ENCODE data around the gene RNF213. TPM values are rescaled to one million over a fixed set of nuclear protein-coding genes. Genes with fewer than 3 reads are reported as not detected.
A peak's percentile ranks its signal among the peaks of the same experiment; 100 is the strongest.

The RNF213 gene
- total and polyA plus RNA-seq, 10 of the 15 experiments (the other 5 are each of a cell fraction or from before 2014, with no cell fraction given), result 18.6 to 145 (median 65.8) TPM

DNA sequence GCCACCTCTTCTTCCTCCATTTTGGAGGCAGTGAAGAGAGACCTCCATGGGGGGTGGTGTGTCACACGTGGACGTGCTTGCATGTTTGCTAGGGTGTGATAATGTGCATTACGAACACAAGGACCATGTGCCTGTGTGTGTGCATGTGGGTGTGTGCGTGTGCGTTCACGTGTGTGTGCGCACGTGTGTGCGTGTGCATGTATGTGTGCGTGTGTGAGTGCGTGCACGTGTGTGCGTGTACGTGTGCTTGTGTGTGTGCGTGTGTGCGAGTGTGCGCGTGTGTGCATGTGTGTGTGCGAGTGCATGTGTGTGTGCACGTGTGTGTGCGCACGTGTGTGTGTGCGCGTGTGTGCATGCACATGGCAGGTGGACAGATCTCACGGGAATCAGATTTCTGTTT is 29.5 kb downstream of the RNF213 start (continued):
- TF ChIP-seq SREBF1 (IDR thresholded peaks at IDR 0.05; ENCODE audit: low read length) (no peak), NR2F1 (conservative IDR thresholded peaks at IDR 0.05) (no peak), TCF3 (IDR thresholded peaks at IDR 0.05; ENCODE audit: borderline replicate concordance, insufficient read depth, low read depth, low read length) (peak; percentile 95)

- FAIRE-seq (no peak), DNase-seq (ENCODE audit: low read depth, low spot score) (no peak), ATAC-seq (no peak)
- Histone ChIP-seq H3K4me1 (ENCODE audit: control insufficient read depth, insufficient read depth, low read length) (no peaks in the 10 kb centered on the region), H3K27ac (ENCODE audit: control insufficient read depth, insufficient read depth) (no peak overlapping the region), H3K79me2 (ENCODE audit: control insufficient read depth, insufficient read depth, low read length) (no peaks in the 10 kb centered on the region), H3K9me3 (replicated peaks; ENCODE audit: control insufficient read depth, insufficient read depth, low read length) (no peaks in the 10 kb centered on the region), H3K4me3 (no peak overlapping the region), H3K36me3 (ENCODE audit: control insufficient read depth in 2 of 2, insufficient read depth in 2 of 2, low read length in 1 of 2) (peaks cover 34 to 47% of the 10 kb centered on the region in 2 experiments), H4K20me1 (ENCODE audit: control insufficient read depth, insufficient read depth) (no peaks in the 10 kb centered on the region), H2AFZ (ENCODE audit: control insufficient read depth, low read depth, low read length) (no peak overlapping the region), H3K9ac (ENCODE audit: control insufficient read depth, insufficient read depth, low read length) (no peak overlapping the region), H3K4me2 (ENCODE audit: control insufficient read depth, insufficient read depth) (no peak overlapping the region), H3K27me3 (replicated peaks in 1 of 2; ENCODE audit: control insufficient read depth in 2 of 2, insufficient read depth in 2 of 2, low read length in 1 of 2) (no peaks in the 10 kb centered on the region)
- RAD21 ChIA-PET (ENCODE audit: unreplicated experiment), result interaction anchor here (1.2 kb wide), 1 partner anchor 95 kb away, joined by 3 read pairs; no protein-coding TSS in a partner anchor
- CTCF ChIA-PET, result no interaction called here
- SMC1A ChIA-PET (ENCODE audit: uncharacterized antibody, unreplicated experiment), result no interaction called here
- intact Hi-C loops (cut with micrococcal nuclease; ENCODE audit: unreplicated experiment) (no loop called here), in situ Hi-C loops (cut with MboI) (no loop called here)
- 91% methylated on average over 6 of the region's 6 CpGs for WGBS (ENCODE audit: insufficient coverage, insufficient replicate concordance, low lambda C conversion rate, missing lambda C conversion rate)
- POLR2A ChIA-PET, result interaction anchor here (0.7 kb wide), 1 partner anchor 494 kb away, joined by 4 read pairs; the partner anchor contains the start of gene CBX8
- no TSS peak for BruUV-seq (replicated peaks)
- TF ChIP-seq CHD2 (IDR thresholded peaks at IDR 0.05; ENCODE audit: borderline replicate concordance, low read depth, low read length) (no peak), POLR2AphosphoS2 (IDR thresholded peaks at IDR 0.05; ENCODE audit: low read depth, low read length) (no peak), RUNX3 (IDR thresholded peaks at IDR 0.05; ENCODE audit: low read length) (no peak), SREBF1 (IDR thresholded peaks at IDR 0.05; ENCODE audit: low read length) (no peak), BRCA1 (IDR thresholded peaks at IDR 0.05; ENCODE audit: low read depth, low read length) (no peak), ZBTB4 (CRISPR knock-in tag; IDR thresholded peaks at IDR 0.05) (no peak), EED (IDR thresholded peaks at IDR 0.05; ENCODE audit: low read depth) (no peak), FOXM1 (IDR thresholded peaks at IDR 0.05; ENCODE audit: low read depth, low read length) (no peak), MLLT1 (IDR thresholded peaks at IDR 0.05) (no peak)
- TF ChIP-seq, protein P1, sequence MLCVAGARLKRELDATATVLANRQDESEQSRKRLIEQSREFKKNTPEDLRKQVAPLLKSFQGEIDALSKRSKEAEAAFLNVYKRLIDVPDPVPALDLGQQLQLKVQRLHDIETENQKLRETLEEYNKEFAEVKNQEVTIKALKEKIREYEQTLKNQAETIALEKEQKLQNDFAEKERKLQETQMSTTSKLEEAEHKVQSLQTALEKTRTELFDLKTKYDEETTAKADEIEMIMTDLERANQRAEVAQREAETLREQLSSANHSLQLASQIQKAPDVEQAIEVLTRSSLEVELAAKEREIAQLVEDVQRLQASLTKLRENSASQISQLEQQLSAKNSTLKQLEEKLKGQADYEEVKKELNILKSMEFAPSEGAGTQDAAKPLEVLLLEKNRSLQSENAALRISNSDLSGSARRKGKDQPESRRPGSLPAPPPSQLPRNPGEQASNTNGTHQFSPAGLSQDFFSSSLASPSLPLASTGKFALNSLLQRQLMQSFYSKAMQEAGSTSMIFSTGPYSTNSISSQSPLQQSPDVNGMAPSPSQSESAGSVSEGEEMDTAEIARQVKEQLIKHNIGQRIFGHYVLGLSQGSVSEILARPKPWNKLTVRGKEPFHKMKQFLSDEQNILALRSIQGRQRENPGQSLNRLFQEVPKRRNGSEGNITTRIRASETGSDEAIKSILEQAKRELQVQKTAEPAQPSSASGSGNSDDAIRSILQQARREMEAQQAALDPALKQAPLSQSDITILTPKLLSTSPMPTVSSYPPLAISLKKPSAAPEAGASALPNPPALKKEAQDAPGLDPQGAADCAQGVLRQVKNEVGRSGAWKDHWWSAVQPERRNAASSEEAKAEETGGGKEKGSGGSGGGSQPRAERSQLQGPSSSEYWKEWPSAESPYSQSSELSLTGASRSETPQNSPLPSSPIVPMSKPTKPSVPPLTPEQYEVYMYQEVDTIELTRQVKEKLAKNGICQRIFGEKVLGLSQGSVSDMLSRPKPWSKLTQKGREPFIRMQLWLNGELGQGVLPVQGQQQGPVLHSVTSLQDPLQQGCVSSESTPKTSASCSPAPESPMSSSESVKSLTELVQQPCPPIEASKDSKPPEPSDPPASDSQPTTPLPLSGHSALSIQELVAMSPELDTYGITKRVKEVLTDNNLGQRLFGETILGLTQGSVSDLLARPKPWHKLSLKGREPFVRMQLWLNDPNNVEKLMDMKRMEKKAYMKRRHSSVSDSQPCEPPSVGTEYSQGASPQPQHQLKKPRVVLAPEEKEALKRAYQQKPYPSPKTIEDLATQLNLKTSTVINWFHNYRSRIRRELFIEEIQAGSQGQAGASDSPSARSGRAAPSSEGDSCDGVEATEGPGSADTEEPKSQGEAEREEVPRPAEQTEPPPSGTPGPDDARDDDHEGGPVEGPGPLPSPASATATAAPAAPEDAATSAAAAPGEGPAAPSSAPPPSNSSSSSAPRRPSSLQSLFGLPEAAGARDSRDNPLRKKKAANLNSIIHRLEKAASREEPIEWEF (IDR thresholded peaks at IDR 0.05; ENCODE audit: insufficient replicate concordance, low read depth, low read length), result no peak
Observed at GRCh38 chr17:80291260-80291659, 30.6 kb downstream of the RNF213 start.

Measured in GM12878 (cell line).